Stimulated activated naive CD8-positive, alpha-beta T cell treated with anti-CD3 and anti-CD28 coated beads, Interleukin-15, Interleukin-2, amounts not matched to agents 100 ng/mL and 50 ng/mL, for 24 hours (primary cell): Measurements from ENCODE around the gene GPR143.
A peak's percentile ranks its signal among the peaks of the same experiment; 100 is the strongest.
"Not testable (repeated sequence)": the region's sequence is repeated elsewhere in the genome, so short reads cannot be mapped to it uniquely, and the experiment has no call there.

Source experiments
- H3K27ac Mint-ChIP-seq: one replicate; pipeline ENCODE4 v1.8.0; 2021; ENCODE audit warnings: mild to moderate bottlenecking, mixed read lengths
- H3K27me3 Mint-ChIP-seq: one replicate; pipeline ENCODE4 v1.8.0; 2021; ENCODE audit warnings: mixed read lengths
- H3K36me3 Mint-ChIP-seq: one replicate; pipeline ENCODE4 v1.8.0; 2021; ENCODE audit warnings: low read depth, mixed read lengths
- H3K4me1 Mint-ChIP-seq: one replicate; pipeline ENCODE4 v1.8.0; 2021; ENCODE audit warnings: low read depth, mixed read lengths
- H3K4me3 Mint-ChIP-seq: one replicate; pipeline ENCODE4 v1.8.0; 2021; ENCODE audit warnings: mild to moderate bottlenecking, mixed read lengths
- H3K9me3 Mint-ChIP-seq: one replicate; pipeline ENCODE4 v1.8.0; 2021; ENCODE audit warnings: mixed read lengths

The GPR143 gene

DNA sequence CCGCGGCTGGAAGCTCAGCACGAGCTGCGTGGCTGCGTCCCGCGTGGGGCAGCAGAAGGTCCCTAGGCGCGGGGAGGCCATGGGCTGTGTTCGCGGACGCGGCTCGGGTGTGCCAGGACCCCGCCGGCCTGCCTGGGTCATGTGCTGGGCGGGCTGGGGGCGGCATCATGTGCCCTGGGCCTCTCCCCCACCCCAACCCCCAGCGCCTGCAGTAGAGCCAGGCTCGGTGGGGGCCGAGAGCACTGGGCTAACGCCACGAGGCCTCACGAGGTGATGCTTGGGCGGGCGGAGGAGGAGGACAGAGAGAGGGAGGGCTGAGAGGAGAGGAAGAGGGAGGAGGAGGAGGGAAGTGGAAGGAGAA lies at the start of gene GPR143:
TSS of gene GPR143 (minus strand) at position 111 of the 361 bp plus-strand sequence. CDS start at position 81, 30 bp downstream.
- H3K27me3 Mint-ChIP-seq, result peaks cover 11% of the 10 kb centered on the region
- H3K4me3 Mint-ChIP-seq, result no peak within 1 kb of the TSS

DNA sequence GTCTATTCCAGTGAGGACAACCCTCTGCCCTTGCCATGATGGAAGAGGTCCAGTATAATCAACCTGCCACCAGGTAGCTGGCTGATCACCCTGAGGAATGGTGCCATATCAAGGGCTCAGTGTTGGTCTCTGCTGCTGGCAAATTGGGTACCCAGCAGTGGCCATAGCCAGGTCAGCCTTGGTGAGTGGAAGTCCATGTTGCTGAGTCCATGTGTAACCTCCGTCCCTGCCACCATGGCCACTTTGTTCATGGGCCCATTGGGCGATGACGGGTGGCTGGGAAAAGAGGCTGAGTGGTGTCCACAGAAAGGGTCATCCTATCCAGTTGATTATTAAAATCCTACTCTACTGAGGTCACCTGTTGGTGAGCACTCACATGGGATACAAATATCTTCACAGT lies 45.4 kb upstream of the GPR143 start:
- not testable (repeated sequence) for H3K27me3 Mint-ChIP-seq, H3K4me1 Mint-ChIP-seq, H3K27ac Mint-ChIP-seq, H3K36me3 Mint-ChIP-seq, H3K4me3 Mint-ChIP-seq, H3K9me3 Mint-ChIP-seq

More for the DNA sequence above, at the start of gene GPR143:
- Mint-ChIP-seq H3K9me3 (no peaks in the 10 kb centered on the region), H3K4me1 (no peaks in the 10 kb centered on the region), H3K36me3 (no peaks in the 10 kb centered on the region), H3K27ac (no peak within 1 kb of the TSS)

DNA sequence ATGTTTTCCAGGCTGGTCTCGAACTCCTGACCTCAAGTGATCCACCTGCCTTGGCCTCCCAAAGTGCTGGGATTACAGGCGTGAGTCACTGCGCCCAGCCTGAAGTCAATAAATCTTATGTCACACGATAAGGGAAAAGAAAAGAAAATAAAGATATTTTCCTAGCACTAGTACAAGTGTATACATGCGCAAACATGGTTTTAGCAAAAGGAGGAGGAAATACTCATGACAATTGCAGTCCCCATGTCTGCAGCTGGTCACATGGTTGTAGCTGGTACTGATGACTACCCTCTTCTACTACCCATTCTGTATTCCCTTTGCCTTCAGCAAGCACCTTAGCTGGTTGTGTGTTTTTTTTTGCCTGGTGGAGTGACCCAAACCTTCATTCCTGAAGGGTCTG lies 44.2 kb upstream of the GPR143 start:
- not testable (repeated sequence) for H3K9me3 Mint-ChIP-seq, H3K36me3 Mint-ChIP-seq, H3K4me3 Mint-ChIP-seq, H3K27ac Mint-ChIP-seq, H3K27me3 Mint-ChIP-seq, H3K4me1 Mint-ChIP-seq

DNA sequence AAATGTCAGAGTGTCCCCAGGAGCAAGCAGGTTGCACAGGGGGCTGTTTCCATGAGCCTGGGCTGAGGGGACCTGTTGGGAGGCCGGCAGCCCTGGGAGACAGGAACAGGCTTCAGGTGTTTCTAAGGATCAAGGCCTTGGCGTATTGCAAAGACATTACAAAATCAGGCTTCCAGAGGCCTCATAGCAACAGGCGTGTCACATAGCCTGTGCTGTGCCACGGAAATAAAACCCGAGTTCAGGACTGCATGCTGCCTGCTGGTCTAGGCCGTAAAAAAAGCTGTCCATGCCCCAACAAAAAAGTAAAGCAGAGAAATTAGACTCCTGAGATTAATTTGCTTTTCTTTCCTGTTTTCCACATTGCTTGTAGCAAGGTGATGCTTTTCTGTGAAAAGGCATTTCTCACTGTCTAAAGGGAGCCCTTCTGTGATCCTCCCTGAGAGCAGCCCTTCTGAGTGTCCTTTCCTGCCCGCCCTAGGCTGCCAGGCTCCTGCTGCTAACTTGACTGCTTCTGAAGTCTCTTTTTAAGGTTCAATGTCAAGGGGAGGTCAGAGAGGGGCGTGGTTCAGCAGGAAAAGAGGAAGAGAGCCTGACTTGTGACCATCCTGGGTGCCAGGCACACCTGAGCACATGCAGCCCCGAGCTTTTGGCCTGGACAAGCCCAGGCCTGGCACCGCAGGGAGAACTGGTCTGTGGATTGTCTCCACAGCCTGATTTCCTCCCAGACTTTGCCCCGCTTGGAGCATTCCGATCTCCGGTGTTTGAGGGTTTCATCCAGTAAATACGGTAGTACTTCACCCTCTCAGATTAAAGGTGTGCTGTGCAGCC lies 41.9 kb upstream of the GPR143 start:
- no peak overlapping the region for H3K27ac Mint-ChIP-seq
- H3K4me1 Mint-ChIP-seq, result no peaks in the 10 kb centered on the region
- H3K36me3 Mint-ChIP-seq, result no peaks in the 10 kb centered on the region
- no peaks in the 10 kb centered on the region for H3K27me3 Mint-ChIP-seq
- no peaks in the 10 kb centered on the region for H3K9me3 Mint-ChIP-seq
- no peak overlapping the region for H3K4me3 Mint-ChIP-seq

DNA sequence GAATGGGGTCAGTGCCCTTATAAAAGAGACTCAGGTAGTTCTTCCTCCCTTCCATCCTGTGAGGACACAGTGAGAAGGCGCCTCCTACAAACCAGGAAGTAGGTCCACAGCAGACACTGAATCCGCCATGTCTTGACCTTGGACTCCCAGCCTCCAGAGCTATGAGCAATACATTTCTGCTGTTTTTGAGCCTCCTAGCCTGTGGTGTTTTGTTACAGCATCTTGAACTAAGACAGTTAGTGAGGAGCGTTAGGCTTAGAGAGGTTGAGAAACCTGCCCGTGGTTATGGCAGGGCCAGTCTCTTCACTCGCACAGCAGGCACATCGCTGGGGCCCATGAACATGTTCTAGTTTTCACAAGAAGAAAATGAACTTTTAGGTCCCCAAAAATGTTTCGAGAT lies 40.3 kb upstream of the GPR143 start:
- H3K9me3 Mint-ChIP-seq, result no peaks in the 10 kb centered on the region
- H3K27ac Mint-ChIP-seq, result no peak overlapping the region
- H3K36me3 Mint-ChIP-seq, result no peaks in the 10 kb centered on the region
- no peak overlapping the region for H3K4me3 Mint-ChIP-seq
- no peaks in the 10 kb centered on the region for H3K4me1 Mint-ChIP-seq
- H3K27me3 Mint-ChIP-seq, result no peaks in the 10 kb centered on the region

DNA sequence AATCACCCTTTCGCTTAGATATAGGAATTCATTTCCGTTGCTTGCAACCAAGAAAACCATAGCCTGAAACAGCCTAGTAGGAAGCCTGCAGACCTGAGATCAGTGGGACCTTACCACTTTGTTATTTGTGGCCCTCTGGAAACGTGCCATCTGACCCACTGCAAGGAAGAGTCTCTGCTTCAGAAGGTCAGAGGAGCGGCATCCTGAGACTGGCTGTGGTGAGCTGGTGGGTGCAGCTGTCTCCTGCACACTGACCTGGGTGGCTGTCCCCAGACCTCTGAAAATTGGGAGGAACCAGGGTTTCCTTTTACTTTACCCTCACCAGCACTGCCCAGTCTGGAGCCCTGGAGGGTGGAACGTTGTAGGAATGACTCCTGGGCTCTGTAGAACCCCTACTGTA lies 38.8 kb upstream of the GPR143 start:
- peaks cover 6% of the 10 kb centered on the region for H3K27me3 Mint-ChIP-seq
- H3K4me3 Mint-ChIP-seq, result no peak overlapping the region
- peaks cover 6% of the 10 kb centered on the region for H3K9me3 Mint-ChIP-seq
- no peak overlapping the region for H3K27ac Mint-ChIP-seq
- H3K4me1 Mint-ChIP-seq, result no peaks in the 10 kb centered on the region
- H3K36me3 Mint-ChIP-seq, result no peaks in the 10 kb centered on the region

DNA sequence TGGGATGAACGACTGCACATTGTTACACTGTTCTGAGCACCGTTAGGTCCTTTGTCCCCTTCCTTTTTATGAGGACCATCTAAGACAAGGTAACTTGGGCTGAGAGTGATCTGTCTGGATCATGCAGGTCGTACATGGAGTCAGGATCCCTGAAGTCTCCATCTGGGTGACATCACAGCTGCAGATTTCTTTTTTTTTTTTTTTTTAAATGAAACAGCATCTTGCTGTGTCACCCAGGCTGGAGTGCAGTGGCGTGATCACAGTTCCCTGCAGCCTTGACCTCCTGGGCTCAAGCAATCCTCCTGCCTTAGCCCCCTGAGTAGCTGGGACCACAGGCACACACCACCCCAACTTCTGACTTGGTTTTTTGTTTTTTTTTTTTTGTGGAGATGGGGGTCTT lies 37.1 kb upstream of the GPR143 start:
- Mint-ChIP-seq H3K4me1 (no peaks in the 10 kb centered on the region), H3K9me3 (peaks cover 6% of the 10 kb centered on the region), H3K27ac (no peak overlapping the region), H3K36me3 (no peaks in the 10 kb centered on the region), H3K27me3 (peaks cover 9% of the 10 kb centered on the region), H3K4me3 (no peak overlapping the region)

DNA sequence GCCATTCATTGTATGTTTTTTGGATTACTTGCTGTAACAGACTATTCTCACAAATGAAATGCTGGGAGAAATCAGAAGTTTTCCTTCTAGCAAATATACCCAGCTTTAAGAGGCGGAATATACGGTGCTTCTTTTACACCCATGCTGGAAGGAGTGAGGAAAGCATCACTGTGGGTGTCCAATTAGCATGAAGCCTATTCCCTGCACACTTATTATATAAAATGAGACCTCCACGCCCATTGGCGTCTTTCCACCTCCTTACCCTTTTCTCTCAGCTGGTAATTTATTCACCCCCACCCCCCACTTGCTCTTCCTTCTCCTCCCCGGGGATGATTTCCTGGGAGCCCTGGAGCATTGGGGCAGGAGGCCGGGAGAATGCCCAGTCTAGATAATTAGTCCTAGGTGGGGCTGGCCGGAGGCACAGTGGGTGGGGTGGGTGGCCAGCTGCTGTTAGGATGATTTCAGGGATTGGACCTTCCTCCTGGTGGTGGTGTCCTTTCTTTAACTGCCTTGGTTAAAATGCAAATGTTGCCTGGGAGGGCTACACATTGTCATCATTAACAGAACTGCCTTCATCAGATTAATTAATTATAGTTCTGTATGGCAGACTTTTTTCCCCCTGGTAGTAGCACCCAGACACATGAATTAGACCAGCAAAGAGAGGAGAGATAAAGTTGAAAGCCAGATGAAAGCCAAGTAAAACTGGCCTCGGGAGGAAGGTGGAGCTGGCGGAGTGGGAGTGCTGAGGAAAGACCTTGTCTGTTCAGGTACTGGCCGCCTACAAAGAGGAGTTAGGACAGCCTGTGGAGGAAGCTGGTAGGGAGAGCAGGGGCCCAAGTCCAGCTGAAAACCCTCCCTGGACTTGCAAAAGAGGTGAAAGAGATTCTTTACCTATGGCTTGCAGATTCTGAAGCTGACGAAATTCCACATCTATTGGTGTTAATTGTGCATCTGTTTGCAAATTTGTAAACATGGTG lies 32.0 kb upstream of the GPR143 start:
- Mint-ChIP-seq H3K27me3 (peaks cover 15% of the 10 kb centered on the region), H3K27ac (no peak overlapping the region), H3K4me3 (no peak overlapping the region), H3K36me3 (no peaks in the 10 kb centered on the region), H3K9me3 (peaks cover 6% of the 10 kb centered on the region), H3K4me1 (no peaks in the 10 kb centered on the region)

DNA sequence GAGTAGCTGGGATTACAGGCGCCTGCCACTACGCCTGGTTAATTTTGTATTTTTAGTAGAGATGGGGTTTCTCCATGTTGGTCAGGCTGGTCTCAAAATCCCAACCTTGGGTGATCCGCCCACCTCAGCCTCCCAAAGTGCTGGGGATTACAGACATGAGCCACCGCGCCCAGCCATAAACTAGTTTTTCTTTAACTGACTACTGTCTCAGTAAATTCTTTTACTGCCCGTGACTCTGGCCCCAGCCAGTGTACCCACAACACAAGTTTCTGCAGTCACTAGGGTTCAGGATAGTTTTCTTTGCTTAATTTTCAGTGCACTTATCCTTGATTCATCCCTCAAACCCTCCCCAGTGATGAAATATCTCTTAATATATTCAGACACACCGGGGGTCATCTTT lies 28.8 kb upstream of the GPR143 start:
- no peak overlapping the region for H3K4me3 Mint-ChIP-seq
- no peak overlapping the region for H3K27ac Mint-ChIP-seq
- no peaks in the 10 kb centered on the region for H3K4me1 Mint-ChIP-seq
- peaks cover under 1% of the 10 kb centered on the region for H3K9me3 Mint-ChIP-seq
- peaks cover 10% of the 10 kb centered on the region for H3K27me3 Mint-ChIP-seq
- no peaks in the 10 kb centered on the region for H3K36me3 Mint-ChIP-seq

DNA sequence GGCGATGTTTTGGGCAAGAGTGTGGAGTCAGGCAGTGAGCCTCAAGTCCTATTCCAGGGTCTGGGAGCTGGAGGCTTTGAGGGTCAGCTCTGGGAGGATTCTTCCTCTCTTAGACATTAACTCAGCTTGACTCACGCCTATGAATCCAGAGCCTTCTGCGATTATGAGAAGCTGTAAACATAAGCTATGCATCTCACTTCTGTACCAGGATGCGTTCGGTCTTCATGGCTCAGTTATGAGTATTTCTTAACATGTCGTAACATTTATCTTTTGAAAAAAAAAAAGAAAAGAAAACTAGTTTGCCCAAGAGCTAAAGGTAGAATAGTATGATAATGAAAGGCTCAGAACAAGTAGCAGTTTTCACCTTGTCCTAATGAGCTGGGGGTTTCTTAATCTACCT lies 25.2 kb upstream of the GPR143 start:
- no peaks in the 10 kb centered on the region for H3K9me3 Mint-ChIP-seq
- H3K4me3 Mint-ChIP-seq, result no peak overlapping the region
- H3K27me3 Mint-ChIP-seq, result peaks cover 32% of the 10 kb centered on the region
- no peaks in the 10 kb centered on the region for H3K4me1 Mint-ChIP-seq
- no peaks in the 10 kb centered on the region for H3K36me3 Mint-ChIP-seq
- no peak overlapping the region for H3K27ac Mint-ChIP-seq

DNA sequence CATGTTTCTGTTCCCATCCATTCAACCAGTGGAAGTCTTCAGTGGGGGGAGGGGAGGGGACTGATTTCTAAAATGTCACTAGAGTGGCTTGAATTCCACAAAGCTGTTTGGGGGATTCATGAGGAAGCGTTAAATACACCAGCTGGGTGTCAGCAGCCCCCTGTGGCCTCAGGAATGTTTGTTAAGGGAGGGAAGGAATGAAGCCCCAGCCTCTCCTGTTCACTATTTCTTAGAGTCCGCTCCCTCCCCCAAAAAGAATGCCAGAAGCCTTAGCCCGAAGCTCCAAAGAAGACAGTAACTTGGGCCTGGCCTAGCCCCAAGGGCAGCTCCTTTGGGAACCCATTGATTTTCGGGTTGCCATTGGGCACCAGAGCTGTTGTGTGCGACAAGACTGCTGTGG lies 23.9 kb upstream of the GPR143 start:
- peaks cover 33% of the 10 kb centered on the region for H3K27me3 Mint-ChIP-seq
- no peak overlapping the region for H3K4me3 Mint-ChIP-seq
- H3K4me1 Mint-ChIP-seq, result no peaks in the 10 kb centered on the region
- no peaks in the 10 kb centered on the region for H3K36me3 Mint-ChIP-seq
- no peaks in the 10 kb centered on the region for H3K9me3 Mint-ChIP-seq
- no peak overlapping the region for H3K27ac Mint-ChIP-seq

DNA sequence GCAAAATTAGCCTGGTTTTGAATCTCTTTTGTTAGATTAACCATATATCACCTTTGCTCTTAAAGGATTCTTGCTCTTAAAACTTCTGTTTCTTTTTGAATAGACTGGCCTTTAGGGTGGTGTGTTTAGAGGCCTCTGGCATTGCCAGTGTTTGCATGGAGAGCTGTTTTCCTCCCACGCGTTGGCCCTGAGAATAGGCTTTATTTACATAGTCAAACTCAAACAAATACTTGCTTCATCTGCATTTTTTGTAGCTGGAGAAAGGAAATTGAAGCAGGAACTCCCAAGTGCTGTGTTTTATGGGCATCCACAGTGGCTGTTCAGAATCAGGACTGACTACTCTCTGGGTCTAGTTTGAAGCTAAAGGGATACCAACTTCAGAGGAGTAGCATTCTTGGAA lies 23.3 kb upstream of the GPR143 start:
- peaks cover 38% of the 10 kb centered on the region for H3K27me3 Mint-ChIP-seq
- no peak overlapping the region for H3K4me3 Mint-ChIP-seq
- H3K27ac Mint-ChIP-seq, result no peak overlapping the region
- H3K9me3 Mint-ChIP-seq, result no peaks in the 10 kb centered on the region
- H3K36me3 Mint-ChIP-seq, result no peaks in the 10 kb centered on the region
- no peaks in the 10 kb centered on the region for H3K4me1 Mint-ChIP-seq

DNA sequence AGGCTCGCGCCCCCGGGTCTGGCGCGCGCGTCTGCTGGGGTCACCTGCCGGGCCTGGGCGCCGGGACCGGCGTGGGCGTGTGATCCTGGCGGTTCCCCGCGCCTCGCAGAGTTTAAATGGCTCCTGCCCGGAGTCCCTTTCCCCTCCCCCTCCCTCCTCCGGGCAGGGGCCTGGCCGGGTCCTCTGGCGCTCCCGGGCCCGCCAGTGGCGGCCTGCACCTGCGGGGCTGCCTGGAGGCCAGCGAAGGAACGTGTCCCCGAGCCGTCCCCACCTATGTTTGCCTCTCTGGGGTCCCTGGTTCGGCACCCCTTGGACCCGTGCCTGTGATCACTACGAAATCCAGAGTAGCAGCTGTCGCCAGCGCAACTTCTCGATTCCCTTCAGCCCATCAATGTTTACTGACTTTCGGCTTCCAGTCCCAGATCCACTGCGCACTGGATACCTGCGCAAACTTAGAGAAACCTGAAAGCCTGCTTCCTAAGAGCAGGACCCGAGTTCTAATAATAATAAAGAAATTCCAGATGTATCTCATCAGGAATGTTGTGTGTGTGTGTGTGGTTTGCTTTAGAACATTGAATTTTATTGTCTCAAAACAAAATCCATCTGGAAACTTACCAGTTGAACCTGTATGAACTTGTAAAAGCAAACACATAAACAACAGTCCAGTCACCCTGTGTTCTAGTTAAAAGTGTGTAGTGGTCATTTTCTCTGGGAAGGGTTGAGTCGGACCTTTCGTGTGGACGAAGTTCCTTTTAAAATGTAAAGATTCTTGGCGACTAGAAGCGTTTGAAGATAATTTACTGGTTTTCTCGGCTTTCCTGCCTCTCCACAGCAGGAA lies 21.4 kb upstream of the GPR143 start:
- no peaks in the 10 kb centered on the region for H3K9me3 Mint-ChIP-seq
- no peaks in the 10 kb centered on the region for H3K36me3 Mint-ChIP-seq
- no peak overlapping the region for H3K27ac Mint-ChIP-seq
- H3K4me1 Mint-ChIP-seq, result no peaks in the 10 kb centered on the region
- H3K4me3 Mint-ChIP-seq, result peak overlapping the region; percentile 45
- H3K27me3 Mint-ChIP-seq, result peaks cover 47% of the 10 kb centered on the region

DNA sequence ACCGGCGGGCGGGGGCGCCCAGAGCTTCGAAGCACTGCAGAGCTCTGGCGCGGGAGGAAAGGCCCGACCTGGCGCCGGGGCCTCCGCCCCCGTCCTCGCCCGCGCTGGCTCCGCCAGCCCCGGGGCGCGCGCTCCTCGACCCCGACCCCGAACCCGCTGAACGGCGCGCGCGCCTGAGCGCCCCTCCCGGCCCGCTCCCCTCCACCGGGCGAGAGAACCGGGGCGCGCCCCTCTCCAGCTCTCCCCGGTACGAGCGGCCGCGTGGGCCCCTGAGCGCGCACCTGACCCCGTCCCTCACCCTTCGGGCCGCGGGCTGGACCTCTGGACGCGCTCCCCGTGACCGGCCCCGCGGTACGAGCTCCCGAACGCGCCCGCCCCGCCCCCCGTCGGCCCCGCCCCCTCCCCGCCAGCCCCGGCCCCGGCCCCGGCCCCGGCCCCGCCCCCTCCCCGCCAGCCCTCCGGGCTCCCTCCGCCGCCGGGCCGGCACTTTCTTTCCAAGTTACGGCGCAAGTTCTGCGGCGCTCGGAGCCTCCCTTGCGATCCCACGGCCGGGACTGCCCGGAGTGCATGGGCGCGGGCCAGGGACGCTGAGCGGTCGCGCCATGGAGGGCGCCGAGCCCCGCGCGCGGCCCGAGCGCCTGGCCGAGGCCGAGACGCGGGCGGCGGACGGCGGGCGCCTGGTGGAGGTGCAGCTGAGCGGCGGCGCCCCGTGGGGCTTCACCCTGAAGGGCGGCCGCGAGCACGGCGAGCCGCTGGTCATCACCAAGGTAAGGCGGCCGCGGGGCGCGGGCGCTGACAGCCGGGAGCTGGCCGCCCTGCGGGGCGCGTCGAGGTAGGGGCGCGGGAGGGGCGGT lies 20.5 kb upstream of the GPR143 start, which contains the start of gene SHROOM2:
TSS of gene SHROOM2 (plus strand) at position 486 of the 854 bp plus-strand sequence. CDS start at position 603, 117 bp downstream.
- H3K9me3 Mint-ChIP-seq, result no peaks in the 10 kb centered on the region
- H3K27ac Mint-ChIP-seq, result no peak within 1 kb of the TSS
- no peaks in the 10 kb centered on the region for H3K36me3 Mint-ChIP-seq
- no peaks in the 10 kb centered on the region for H3K4me1 Mint-ChIP-seq
- H3K4me3 Mint-ChIP-seq, result peak within 1 kb of the TSS; percentile 45
- peaks cover 47% of the 10 kb centered on the region for H3K27me3 Mint-ChIP-seq
